Dedifferentiated amniotic fluid mesenchymal stem cell (primary cell): ENCODE data around the gene KCNQ1.

Experiments used
- DNase-seq: peaks from one replicate; pipeline ENCODE4 v3.0.0-alpha.2; 2016; ENCODE audit errors: extremely low spot score

Gene KCNQ1

GRCh38 chr11:2577991-2578928 lies 133.5 kb downstream of the KCNQ1 start:
- no peak for DNase-seq

GRCh38 chr11:2578929-2579270 lies 134.1 kb downstream of the KCNQ1 start:
- DNase-seq: no peak

DNA sequence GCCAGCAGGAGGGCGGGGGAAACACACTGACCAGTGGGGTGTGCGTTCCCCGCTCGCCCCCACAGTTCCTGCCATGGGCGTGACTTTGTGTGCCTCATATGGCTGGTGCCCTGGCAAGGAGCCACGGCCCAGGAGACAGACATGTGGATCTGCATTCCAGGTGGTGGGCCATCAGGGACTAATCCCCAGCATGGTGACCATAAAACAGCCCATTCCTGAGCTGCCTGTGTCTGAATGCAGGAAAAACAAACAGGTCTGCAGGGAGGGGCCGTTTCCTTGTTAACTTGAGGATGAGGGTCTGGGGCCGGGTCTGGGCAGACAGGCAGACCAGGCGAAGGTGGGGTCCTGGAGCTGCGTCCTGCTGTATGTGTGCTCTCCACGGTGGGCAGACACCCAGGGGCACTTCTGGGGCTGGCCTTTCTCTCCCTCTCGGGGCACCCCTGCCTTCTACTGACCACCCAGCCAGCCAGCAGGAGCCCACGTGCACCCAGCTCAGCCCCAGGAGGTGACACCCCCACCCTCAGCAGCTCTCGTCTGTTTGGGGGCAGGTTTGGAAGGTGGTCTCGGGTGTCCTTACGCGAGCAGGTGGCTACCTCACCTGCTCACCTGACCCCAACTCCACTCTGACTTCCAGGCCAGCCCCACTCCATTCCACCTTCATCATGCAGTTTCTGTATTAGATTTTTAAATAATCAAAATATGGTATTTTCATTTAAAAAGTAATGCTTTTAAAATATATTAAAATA lies 134.7 kb downstream of the KCNQ1 start:
- DNase-seq: no peak

GRCh38 chr11:2580061-2580421 lies 135.2 kb downstream of the KCNQ1 start:
- DNase-seq: no peak

DNA sequence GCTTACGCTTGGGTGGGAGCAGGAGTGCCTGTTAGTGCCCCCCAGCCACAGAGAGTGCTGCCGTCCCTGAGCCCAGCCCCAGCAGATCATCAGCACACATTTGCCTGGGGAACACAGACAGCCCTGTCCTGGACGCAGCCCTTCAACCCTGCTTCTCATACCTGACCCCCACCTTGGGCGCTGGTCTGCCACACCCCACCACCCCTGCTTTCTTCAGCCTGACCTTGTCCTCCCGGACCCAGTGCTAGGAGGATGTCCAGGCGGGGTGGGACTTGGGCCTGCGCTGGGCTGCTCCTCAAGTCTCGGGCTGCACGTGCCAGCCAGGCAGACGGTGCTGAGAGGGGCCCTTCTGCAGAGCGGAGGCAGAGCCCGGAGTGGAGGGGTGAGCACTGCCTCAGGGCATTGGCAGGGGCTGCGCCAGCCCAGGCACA lies 135.8 kb downstream of the KCNQ1 start:
- no peak for DNase-seq

GRCh38 chr11:2581151-2581930 lies 136.5 kb downstream of the KCNQ1 start:
- no peak for DNase-seq

GRCh38 chr11:2581931-2582350 lies 137.1 kb downstream of the KCNQ1 start:
- DNase-seq: no peak

DNA sequence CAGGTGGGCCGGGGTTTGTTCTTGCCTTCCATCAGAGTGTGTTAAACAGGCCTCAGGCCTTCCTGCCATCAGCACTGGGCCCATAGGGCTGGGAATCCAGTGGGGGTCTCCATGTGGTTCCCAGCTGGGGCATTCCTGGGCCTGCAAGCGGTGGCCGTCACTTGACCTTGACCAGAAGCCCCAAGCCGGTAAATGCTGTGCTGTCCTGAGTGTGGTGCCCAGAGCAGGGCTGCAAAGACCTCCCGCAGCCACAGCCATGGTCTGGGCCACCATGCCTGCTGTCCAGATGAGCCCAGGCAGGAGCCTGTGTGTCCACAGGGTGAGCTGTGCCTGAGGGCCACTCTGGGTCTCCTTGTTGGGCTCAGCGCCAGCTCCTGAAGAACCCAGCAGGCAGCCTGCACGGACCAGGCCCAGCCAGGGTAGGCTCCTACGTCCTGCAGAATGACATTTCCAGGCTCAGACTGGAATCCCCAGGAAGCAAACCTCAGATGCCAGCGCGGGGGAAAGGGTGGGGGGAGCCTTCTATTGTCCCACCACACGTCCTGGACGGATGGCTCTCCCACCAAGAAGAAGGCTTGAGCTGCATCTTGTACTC lies 137.6 kb downstream of the KCNQ1 start:
- no peak for DNase-seq

GRCh38 chr11:2582946-2583604 lies 138.3 kb downstream of the KCNQ1 start:
- no peak for DNase-seq

GRCh38 chr11:2583605-2583958 lies 138.8 kb downstream of the KCNQ1 start:
- no peak for DNase-seq

DNA sequence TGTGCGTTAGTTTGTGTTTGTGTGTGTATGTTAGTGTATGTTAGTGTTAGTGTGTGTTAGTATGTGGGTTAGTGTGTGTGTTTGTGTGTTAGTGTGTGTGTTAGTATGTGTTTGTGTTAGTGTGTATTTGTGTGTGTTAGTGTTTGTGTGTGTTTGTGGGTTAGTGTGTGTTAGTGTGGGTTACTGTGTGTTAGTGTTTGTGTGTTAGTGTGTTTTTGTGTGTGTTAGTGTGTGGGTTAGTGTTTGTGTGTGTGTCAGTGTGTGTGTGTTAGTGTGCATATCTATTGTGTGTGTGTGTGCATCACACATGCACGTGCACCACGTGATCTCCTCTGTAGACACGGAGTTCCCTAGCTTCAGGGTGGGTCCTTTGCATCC lies 139.6 kb downstream of the KCNQ1 start:
- no peak for DNase-seq

DNA sequence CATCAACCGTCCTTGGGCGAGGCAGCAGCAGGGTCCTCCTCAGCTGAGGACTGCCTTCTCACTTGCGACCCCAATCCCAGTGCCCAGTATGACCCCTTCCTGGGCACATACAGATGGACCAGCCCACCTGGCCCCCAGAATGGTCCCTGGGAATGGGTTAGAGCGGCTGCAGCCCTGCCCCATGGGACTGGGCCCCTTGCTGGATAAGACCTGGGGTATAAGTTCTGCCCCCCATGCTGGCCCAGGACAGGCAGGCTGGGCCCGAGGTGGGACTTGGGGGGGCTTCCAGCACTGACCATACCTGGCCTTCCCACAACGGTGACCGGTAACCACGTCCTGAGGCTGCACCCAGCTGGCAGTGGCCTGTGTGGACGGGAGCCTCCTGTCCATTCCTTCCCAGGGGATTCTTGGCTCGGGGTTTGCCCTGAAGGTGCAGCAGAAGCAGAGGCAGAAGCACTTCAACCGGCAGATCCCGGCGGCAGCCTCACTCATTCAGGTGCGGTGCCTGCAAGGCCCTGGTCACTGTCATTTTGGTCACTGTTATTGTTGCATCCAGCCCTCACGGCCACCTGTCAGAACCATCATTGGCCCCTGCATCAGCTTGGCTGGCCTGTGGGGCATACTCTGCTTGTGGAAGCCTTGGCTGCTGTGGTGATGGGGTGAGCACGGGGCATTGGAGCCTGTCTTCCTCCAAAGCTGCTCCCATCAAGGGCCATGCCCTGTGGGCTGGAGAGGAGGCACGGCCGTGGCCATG lies 140.2 kb downstream of the KCNQ1 start:
- DNase-seq: no peak

DNA sequence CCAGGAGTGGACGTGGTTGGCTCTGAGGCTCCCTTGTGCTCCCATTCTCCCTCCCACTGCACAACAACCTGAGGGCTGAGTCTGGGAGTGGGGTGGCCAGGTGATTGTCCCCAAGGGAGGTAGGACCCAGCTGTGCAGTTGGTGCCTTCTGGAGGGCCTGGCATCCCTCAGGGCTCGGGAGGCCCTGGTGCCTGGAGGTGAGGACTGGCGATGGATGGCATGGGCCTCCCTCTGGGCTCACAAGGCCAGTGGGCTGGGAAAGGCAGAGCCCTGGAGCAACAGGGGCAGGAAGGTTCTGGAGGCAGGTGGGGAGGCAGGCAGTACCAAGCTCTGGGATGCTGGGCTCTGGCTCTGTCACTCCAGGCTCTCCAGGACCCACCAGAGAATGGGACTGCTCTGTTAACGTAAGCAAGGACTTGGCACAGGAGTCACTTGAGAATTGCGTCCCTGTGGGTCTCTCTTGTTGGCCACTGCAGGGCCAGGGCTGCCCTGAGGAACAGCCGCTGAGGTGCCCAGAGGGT lies 140.8 kb downstream of the KCNQ1 start:
- DNase-seq: no peak

DNA sequence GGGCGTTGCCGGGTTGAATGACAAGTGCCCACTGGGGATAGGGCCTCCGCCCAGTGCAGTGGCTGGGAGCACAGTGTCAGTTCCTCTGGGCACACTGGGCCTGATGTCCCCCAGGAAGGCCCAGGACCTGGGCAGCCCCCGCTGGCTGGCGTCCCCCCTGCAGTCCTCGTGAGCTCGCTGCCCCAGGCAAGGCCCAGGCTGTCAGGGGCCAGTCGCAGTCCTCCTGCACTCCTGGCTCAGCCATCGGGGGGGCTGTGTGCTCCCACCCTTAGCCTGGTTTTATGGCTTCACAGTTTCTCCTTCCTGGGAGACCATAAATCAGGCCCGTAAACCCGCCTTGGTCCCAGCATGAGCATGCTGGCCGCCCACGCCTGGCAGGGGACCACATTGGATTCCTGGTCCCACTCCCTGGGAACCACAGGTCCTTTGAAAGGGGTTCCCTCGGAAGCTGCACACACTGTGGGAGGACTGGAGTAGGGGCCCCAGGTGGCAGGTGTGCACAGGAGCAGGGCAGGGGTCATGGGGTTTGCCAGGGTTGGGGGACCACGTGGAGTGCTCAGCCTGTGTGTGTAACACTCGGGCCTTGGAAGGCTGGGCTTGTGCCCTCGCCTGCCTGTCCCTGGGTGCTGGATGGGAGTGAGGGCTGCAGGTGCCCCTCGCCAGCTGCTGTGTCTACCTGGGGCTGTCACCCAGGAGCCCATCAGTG lies 141.4 kb downstream of the KCNQ1 start:
- DNase-seq: no peak

- no peak for DNase-seq
Observed at GRCh38 chr11:2586793-2587131, 142.0 kb downstream of the KCNQ1 start.

DNA sequence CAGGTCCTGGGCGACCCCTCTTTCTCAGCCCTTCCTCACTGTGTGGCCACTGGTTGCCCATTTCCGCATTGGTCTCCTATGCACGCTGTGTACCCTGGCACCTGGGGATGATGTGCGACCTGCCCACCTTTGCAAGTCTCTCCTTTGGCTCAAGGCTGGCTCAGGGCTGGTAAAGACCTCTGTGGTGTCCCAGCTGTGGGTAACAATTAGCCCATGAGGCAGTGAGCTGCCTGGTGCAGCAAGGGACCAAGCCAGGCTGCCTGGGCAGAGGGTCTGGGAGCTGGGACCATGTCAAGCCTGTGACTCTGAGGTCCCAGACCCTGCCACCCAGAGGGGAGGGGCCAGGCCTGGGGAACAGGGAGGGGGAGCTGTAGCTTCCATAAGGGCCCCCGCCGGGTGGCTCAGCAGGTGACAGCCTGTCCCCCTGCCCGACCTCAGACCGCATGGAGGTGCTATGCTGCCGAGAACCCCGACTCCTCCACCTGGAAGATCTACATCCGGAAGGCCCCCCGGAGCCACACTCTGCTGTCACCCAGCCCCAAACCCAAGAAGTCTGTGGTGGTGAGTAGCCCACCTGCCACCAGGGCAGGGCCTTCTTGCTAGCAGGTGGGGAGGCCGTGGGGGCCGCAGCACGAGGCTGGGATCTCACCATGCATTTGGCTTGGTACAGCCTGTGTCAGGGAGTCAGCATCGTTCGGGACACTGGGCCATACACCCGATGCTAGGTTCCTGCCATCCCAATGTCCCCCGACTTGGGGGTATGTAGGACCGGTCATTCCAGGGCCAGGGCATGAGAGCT lies 142.5 kb downstream of the KCNQ1 start:
- DNase-seq: no peak

DNA sequence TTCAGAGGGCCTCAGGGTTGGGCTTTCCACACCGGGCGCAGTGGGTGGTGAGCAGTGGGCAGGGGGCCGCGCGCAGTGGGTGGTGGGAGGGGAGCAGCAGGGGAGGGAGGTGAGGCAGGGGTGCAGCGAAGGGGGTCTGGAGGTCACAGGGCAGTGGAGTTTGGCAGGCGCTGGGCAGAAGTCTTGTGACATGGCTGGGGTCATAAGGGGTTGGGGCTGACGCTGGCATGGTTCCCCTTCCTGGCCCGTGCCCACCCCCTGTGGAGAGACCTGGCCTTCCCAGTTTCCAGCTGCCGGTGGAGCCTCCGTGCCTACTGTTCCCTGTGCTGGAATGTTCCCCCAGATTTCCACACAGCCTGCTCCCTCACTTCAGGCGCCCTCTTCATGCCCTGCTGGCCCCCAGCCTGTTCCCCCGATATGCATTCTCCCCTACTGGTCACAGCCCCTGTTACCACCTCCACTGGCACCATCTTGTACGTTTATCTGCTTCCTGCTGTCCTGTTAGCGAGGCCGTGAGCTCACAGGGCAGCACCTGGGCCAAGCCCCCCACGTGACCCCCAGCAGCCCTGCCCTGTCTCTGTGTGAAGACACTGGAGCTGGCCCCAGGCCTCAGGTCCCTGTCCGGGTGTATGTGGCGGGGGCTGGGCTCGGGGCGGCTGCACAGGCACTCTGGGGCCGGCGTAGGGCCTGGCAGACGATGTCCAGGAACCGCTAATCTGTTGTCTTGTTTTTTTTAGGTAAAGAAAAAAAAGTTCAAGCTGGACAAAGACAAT lies 143.4 kb downstream of the KCNQ1 start:
- DNase-seq: no peak

GRCh38 chr11:2588809-2589537 lies 144.2 kb downstream of the KCNQ1 start:
- no peak for DNase-seq
